Left renal cortex interstitium (tissue), 4 donors: ENCODE measurements around the gene GALNT17. TPM values are rescaled to one million over a fixed set of nuclear protein-coding genes. Genes with fewer than 3 reads are reported as not detected.

Source experiments
- DNase-seq, 4 donors: peaks; one replicate each; pipeline ENCODE4 v3.0.0-alpha.2; 2013; ENCODE audit warnings: low read depth in 4 of 4, low spot score in 2 of 4, missing footprints in 1 of 4
- polyA plus RNA-seq, 4 donors: library from polyadenylated mRNA; unstranded; fragments of 120-200 nt; gene quantifications; one replicate each; pipeline ENCODE4 v1.2.1, GENCODE V29; 2013; ENCODE audit not compliant: insufficient read length in 4 of 4

The GALNT17 gene
- polyA plus RNA-seq, 4 donors = 3.1 to 4.8 (median 4.2) TPM

- no peak for DNase-seq
These were observed 352.4 kb downstream of the GALNT17 start for GRCh38 chr7:71484380-71484779.

GRCh38 chr7:71485586-71485985, 353.6 kb downstream of the GALNT17 start:
- no peak for DNase-seq

- DNase-seq = no peak
These were observed 354.5 kb downstream of the GALNT17 start for GRCh38 chr7:71486414-71486813.

- no peak for DNase-seq
These were observed 355.1 kb downstream of the GALNT17 start for GRCh38 chr7:71486856-71487628.

- no peak for DNase-seq
These were observed 356.4 kb downstream of the GALNT17 start for GRCh38 chr7:71488308-71488707.

- DNase-seq = peak; percentile 7 to 57 (median 30)
These were observed 359.4 kb downstream of the GALNT17 start for GRCh38 chr7:71491336-71491735.

GRCh38 chr7:71495828-71496227, 363.9 kb downstream of the GALNT17 start:
- DNase-seq = no peak

GRCh38 chr7:71497256-71497946, 365.5 kb downstream of the GALNT17 start:
- DNase-seq = no peak

- DNase-seq = no peak
These were observed 366.4 kb downstream of the GALNT17 start for GRCh38 chr7:71498381-71498780.

- DNase-seq = no peak
These were observed 372.9 kb downstream of the GALNT17 start for GRCh38 chr7:71504697-71505441.

- no peak for DNase-seq
These were observed 374.9 kb downstream of the GALNT17 start for GRCh38 chr7:71506822-71507221.

GRCh38 chr7:71507680-71508602, 376.0 kb downstream of the GALNT17 start:
- no peak for DNase-seq

- DNase-seq = no peak
These were observed 377.4 kb downstream of the GALNT17 start for GRCh38 chr7:71509381-71509780.

- no peak for DNase-seq
These were observed 379.4 kb downstream of the GALNT17 start for GRCh38 chr7:71511361-71511807.

- no peak for DNase-seq
These were observed 386.2 kb downstream of the GALNT17 start for GRCh38 chr7:71517940-71518699.

GRCh38 chr7:71518880-71519279, 386.9 kb downstream of the GALNT17 start:
- no peak for DNase-seq

- no peak for DNase-seq
These were observed 389.6 kb downstream of the GALNT17 start for GRCh38 chr7:71521506-71521905.

GRCh38 chr7:71526106-71526505, 394.2 kb downstream of the GALNT17 start:
- DNase-seq = no peak

- no peak for DNase-seq
These were observed 395.3 kb downstream of the GALNT17 start for GRCh38 chr7:71527213-71527612.
